SK-N-DZ (cell line): ENCODE data around the gene CAMK1D.

ENCODE experiments used
- DNase-seq: peaks from one replicate; pipeline ENCODE4 v3.0.0-alpha.2; 2015; ENCODE audit warnings: low spot score

CAMK1D gene

GRCh38 chr10:12400266-12400931 is 51.1 kb downstream of the CAMK1D start:
- no peak for DNase-seq

- DNase-seq = no peak
Measured at GRCh38 chr10:12401466-12401865, 52.1 kb downstream of the CAMK1D start.

GRCh38 chr10:12403119-12403518 is 53.8 kb downstream of the CAMK1D start:
- DNase-seq = no peak

- DNase-seq = no peak
Measured at GRCh38 chr10:12405342-12406320, 56.3 kb downstream of the CAMK1D start.

- DNase-seq = no peak
Measured at GRCh38 chr10:12406764-12407400, 57.5 kb downstream of the CAMK1D start.

- DNase-seq = no peak
Measured at GRCh38 chr10:12408472-12408871, 59.1 kb downstream of the CAMK1D start.

- DNase-seq = no peak
Measured at GRCh38 chr10:12409161-12409560, 59.8 kb downstream of the CAMK1D start.

GRCh38 chr10:12409613-12410012 is 60.3 kb downstream of the CAMK1D start:
- DNase-seq = no peak

GRCh38 chr10:12412666-12413368 is 63.5 kb downstream of the CAMK1D start:
- DNase-seq = no peak

GRCh38 chr10:12413369-12413711 is 64.0 kb downstream of the CAMK1D start:
- no peak for DNase-seq

- no peak for DNase-seq
Measured at GRCh38 chr10:12414278-12414989, 65.1 kb downstream of the CAMK1D start.

- DNase-seq = no peak
Measured at GRCh38 chr10:12416344-12417050, 67.2 kb downstream of the CAMK1D start.

GRCh38 chr10:12417331-12417730 is 68.0 kb downstream of the CAMK1D start:
- no peak for DNase-seq

- DNase-seq = no peak
Measured at GRCh38 chr10:12418000-12418399, 68.7 kb downstream of the CAMK1D start.

GRCh38 chr10:12418725-12419261 is 69.4 kb downstream of the CAMK1D start:
- DNase-seq = no peak

- DNase-seq = no peak
Measured at GRCh38 chr10:12419262-12419847, 70.0 kb downstream of the CAMK1D start.

- DNase-seq = no peak
Measured at GRCh38 chr10:12420530-12421120, 71.3 kb downstream of the CAMK1D start.

- no peak for DNase-seq
Measured at GRCh38 chr10:12422189-12422588, 72.8 kb downstream of the CAMK1D start.

- no peak for DNase-seq
Measured at GRCh38 chr10:12423896-12424295, 74.5 kb downstream of the CAMK1D start.
